HG02642 (cell line): ENCODE data around the gene NECTIN1.

Experiments
- ATAC-seq: cut with Tn5 transposase; IDR thresholded peaks from one replicate; pipeline ENCODE4 v1.9.1; 2021; ENCODE audit warnings: mild to moderate bottlenecking; ENCODE audit not compliant: unreplicated experiment, poor library complexity

The NECTIN1 gene

DNA sequence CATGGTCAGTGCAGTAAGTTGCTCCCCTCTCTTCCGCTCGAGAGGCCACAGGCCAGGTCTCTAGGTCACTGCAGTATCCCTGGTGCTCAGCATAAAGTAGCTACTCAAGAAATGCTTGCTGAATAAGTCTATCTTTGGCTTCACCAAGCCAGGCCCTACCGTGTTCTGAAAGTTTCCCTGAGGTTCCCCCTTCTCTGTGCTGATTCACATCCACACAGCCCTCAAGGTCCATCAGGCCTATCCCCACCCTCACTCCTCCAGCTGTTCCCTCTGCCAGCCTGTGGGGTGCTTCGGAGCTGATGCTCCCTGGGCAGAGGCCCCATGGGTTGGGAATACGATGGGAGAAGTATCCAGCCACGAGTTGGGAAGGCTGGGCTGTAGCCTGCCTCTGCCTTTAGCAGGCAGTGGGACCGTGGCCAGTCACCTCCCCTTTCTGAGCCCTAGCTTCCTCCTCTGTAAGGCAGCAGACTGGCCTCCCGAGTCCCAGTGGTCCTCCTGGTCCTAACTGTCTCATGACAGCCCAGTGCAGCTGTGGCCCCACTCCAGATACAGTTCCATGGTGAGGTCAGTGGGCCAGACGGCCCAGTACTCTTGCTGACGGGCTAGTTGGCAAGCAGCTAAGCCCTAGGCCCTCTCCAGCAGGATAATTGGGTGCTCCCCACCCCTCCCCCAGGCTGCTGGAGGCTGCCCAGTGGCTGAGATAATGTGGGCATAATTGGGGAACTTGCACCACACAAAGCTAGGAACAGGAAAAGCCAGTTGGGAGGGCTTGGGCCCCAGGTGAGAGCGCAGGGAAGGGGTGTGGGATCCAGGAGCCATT, 48.2 kb downstream of the NECTIN1 start:
- no peak for ATAC-seq

DNA sequence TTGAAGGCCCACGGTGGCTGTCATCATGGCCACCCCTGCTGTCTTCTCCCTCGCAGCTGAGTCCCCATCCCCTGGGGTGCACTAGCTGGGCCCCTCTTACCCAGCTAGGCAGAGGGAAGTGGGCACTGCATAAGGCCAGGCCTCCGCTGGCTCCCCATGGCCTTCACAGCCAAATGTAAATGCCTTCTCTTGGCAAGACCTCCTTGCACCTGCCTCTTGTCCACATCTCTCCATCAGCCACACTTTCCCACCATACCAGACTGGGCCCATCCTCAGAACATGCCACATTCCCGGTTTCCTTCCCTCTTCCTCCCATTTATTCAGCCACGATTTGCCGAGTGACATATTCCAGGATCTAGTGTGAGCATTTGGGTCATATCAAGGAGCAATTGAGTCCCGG, 49.7 kb downstream of the NECTIN1 start:
- ATAC-seq, result no peak

GRCh38 chr11:119678351-119678750, 50.6 kb downstream of the NECTIN1 start:
- ATAC-seq, result no peak

DNA sequence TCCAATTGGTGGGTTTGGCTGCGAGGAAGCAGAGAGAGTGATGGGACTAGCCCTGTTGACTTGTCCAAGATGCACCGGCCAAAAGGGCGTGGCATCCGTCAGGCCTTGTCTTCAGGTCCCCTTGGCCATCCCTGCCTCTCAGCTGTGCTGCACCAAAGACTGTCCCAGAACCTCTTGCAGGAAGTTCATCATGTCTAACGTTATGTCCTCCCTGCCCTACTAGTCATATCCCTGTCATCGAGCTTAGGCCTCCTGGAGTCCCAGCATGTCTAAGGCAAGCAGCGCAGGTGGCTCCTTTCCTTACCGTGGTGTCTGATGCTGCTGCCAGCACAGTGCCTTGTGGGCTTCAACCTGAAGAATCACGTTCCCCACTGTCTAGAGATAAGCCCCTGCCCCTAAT, 51.2 kb downstream of the NECTIN1 start:
- ATAC-seq, result no peak

- ATAC-seq, result no peak
Observed at GRCh38 chr11:119676461-119677020, 52.5 kb downstream of the NECTIN1 start.

GRCh38 chr11:119673759-119674336, 55.2 kb downstream of the NECTIN1 start:
- ATAC-seq, result peak; percentile 89

DNA sequence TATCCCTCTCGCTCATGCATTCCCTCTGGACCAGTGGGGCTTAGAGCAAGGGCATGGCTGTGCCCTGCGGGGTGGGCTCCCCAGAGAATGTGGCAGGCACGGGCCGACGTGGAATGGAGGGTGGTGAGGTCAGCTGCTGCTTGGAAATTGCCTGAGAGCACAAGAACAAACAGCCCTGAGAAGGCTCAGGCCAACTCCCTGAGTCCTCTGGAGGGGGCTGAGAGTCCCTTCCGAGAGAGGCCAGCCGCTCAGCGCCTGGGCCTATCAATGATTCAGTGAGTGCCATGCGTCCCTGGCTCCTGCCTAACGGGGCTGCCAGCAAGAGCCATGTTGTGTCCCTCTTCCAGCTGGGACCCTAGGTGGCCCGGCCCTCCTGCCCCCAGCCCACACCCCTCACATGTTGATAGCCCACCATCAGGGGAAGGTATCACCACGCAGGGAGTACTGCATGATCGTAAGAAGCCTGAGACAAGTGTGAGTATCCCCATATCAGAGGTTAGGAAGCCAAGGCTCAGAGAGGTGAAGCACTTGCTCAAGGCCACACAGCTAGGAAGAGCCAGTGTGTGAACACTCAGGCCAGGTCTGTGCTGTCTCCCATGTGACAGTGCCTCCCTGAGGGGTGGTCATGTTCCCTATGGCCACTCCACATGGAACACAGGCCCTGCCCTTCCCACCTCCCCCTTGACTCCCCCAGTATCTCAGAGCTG, 55.8 kb downstream of the NECTIN1 start:
- no peak for ATAC-seq

DNA sequence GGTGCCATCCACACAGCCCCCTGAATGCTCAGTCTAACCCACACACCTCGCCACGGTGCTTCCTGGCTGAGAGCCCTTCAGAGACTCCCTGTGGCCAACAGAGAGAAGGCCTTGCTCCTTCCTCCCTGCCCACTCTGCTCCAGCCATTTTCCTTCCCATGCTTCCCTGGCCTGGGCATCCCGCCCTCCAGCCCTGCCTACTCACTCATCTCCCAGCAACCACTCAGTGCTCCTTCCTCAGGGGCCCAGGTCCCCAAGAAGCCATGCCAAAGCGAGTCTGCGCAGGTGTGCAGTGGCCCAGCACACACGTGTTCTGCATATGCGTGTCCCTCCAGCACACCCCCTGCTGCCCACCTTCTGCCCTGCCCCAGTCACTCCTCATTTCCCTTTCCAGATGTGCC, 56.4 kb downstream of the NECTIN1 start:
- ATAC-seq, result no peak

DNA sequence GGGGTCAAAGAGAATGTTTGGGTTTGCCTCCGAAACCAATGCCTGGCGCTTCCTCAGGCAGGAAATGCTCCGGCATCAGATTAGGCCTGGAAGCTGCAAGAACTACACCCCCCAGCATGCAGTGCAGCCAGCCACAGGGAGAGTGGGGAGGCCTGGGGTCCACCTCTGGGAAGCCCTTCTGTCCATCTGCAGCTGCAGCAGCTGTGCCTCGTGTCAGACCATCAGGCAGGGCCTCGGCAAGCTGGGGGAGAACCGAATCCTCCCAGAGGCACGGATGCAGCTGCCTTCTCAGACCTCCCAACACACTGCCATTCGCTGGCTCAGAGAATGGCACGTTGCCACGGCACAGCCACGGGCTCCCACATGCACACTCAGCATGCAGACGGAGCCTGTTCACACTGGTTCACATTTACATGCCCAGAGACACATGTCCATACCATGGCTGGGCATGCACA, 57.4 kb downstream of the NECTIN1 start:
- ATAC-seq, result no peak

- ATAC-seq, result no peak
Observed at GRCh38 chr11:119671051-119671450, 57.9 kb downstream of the NECTIN1 start.

GRCh38 chr11:119669487-119669886, 59.5 kb downstream of the NECTIN1 start:
- ATAC-seq, result no peak

- no peak for ATAC-seq
Observed at GRCh38 chr11:119668676-119669075, 60.3 kb downstream of the NECTIN1 start.

GRCh38 chr11:119666463-119667131, 62.4 kb downstream of the NECTIN1 start:
- peak; percentile 86 for ATAC-seq

GRCh38 chr11:119666061-119666460, 62.9 kb downstream of the NECTIN1 start:
- ATAC-seq, result no peak

- no peak for ATAC-seq
Observed at GRCh38 chr11:119664701-119665420, 64.1 kb downstream of the NECTIN1 start.

- ATAC-seq, result no peak
Observed at GRCh38 chr11:119664063-119664572, 64.9 kb downstream of the NECTIN1 start.

GRCh38 chr11:119663279-119663678, 65.7 kb downstream of the NECTIN1 start:
- ATAC-seq, result no peak

- ATAC-seq, result no peak
Observed at GRCh38 chr11:119661226-119661625, 67.8 kb downstream of the NECTIN1 start.

DNA sequence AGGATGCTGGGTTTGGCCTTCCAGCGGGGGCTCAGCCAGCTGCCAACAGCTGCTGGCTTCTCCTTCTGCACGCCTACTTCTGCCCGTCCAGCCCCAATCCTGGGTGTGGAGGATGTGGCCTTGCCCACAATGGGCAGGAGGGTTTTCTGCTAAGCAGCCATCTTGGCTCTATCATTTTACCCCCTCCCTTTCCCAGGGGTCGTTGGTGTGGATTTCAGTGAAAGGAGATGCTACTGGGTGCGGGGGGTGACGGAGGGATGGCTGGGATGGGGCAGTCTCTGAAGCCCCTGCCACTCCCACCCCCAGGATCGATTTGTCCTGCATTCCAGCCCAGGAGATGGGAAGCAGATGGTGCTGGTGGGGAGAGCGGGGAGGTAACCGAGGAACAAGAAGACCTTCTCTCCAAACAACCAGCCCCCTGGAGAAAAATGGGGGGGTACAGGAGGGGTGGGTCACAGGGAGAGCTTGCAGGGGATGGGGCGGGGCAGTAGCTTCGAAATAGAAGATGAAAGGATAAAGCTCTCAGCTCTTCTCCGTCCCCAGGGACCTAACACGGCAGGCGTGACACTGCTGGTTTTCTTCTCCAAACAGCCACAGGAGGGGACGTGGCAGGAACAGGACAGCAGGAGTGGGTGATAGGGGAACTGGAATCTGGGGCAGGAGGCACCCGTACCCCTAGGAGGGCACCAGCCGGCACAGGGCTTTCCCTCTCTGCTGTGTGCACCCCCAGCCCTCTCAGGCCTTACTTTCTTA, 68.9 kb downstream of the NECTIN1 start:
- ATAC-seq, result no peak
